ENCODE data around the gene NEK6. TPM values are rescaled to one million over a fixed set of nuclear protein-coding genes. Genes with fewer than 3 reads are reported as not detected.

The NEK6 gene
- total RNA-seq, 1 donor from 2014 or later, result 8.7 TPM

GRCh38 chr9:124296796-124297550 is 39.2 kb downstream of the NEK6 start:
- DNase-seq, result no peak
- peaks cover 78% of the 10 kb centered on the region for H3K4me1 ChIP-seq
- H3K36me3 ChIP-seq, result no peaks in the 10 kb centered on the region
- H3K27ac ChIP-seq (replicated peaks), result peak overlapping the region; percentile 90
- H3K27me3 ChIP-seq (ENCODE audit: low read depth), result no peaks in the 10 kb centered on the region
- no peak for TF ChIP-seq CTCF (IDR thresholded peaks at IDR 0.05; ENCODE audit: borderline replicate concordance)
- no peaks in the 10 kb centered on the region for H3K9me3 ChIP-seq (replicated peaks)
- peak overlapping the region; percentile 24 for H3K4me3 ChIP-seq
- intact Hi-C loops (cut with micrococcal nuclease), result no loop called here

GRCh38 chr9:124297551-124297901 is 39.8 kb downstream of the NEK6 start:
- Histone ChIP-seq H3K27ac (replicated peaks) (peak overlapping the region; percentile 90), H3K4me1 (peaks cover 73% of the 10 kb centered on the region)

GRCh38 chr9:124297915-124298645 is 40.3 kb downstream of the NEK6 start:
- Histone ChIP-seq H3K27me3 (ENCODE audit: low read depth) (no peaks in the 10 kb centered on the region), H3K36me3 (no peaks in the 10 kb centered on the region), H3K9me3 (replicated peaks) (no peaks in the 10 kb centered on the region), H3K4me1 (peaks cover 67% of the 10 kb centered on the region), H3K4me3 (peak overlapping the region; percentile 24), H3K27ac (replicated peaks) (peak overlapping the region; percentile 90)
- DNase-seq, result no peak
- TF ChIP-seq CTCF (IDR thresholded peaks at IDR 0.05; ENCODE audit: borderline replicate concordance), result no peak
- intact Hi-C loops (cut with micrococcal nuclease), result no loop called here

More at GRCh38 chr9:124297551-124297901, 39.8 kb downstream of the NEK6 start:
- H3K36me3 ChIP-seq, result no peaks in the 10 kb centered on the region
- no peak for TF ChIP-seq CTCF (IDR thresholded peaks at IDR 0.05; ENCODE audit: borderline replicate concordance)
- no peaks in the 10 kb centered on the region for H3K9me3 ChIP-seq (replicated peaks)
- no peaks in the 10 kb centered on the region for H3K27me3 ChIP-seq (ENCODE audit: low read depth)
- intact Hi-C loops (cut with micrococcal nuclease), result no loop called here
- H3K4me3 ChIP-seq, result peak overlapping the region; percentile 24
- DNase-seq, result peak; percentile 88

GRCh38 chr9:124298646-124299235 is 41.0 kb downstream of the NEK6 start:
- peaks cover 61% of the 10 kb centered on the region for H3K4me1 ChIP-seq
- H3K4me3 ChIP-seq, result no peak overlapping the region
- H3K36me3 ChIP-seq, result no peaks in the 10 kb centered on the region
- no peak for TF ChIP-seq CTCF (IDR thresholded peaks at IDR 0.05; ENCODE audit: borderline replicate concordance)
- no peaks in the 10 kb centered on the region for H3K9me3 ChIP-seq (replicated peaks)
- no peaks in the 10 kb centered on the region for H3K27me3 ChIP-seq (ENCODE audit: low read depth)
- peak overlapping the region; percentile 90 for H3K27ac ChIP-seq (replicated peaks)
- DNase-seq, result no peak
- intact Hi-C loops (cut with micrococcal nuclease), result no loop called here

GRCh38 chr9:124299515-124300090 is 41.9 kb downstream of the NEK6 start:
- Histone ChIP-seq H3K4me1 (peaks cover 56% of the 10 kb centered on the region), H3K27me3 (ENCODE audit: low read depth) (no peaks in the 10 kb centered on the region), H3K27ac (replicated peaks) (no peak overlapping the region), H3K4me3 (no peak overlapping the region), H3K36me3 (no peaks in the 10 kb centered on the region), H3K9me3 (replicated peaks) (no peaks in the 10 kb centered on the region)
- intact Hi-C loops (cut with micrococcal nuclease), result no loop called here
- DNase-seq, result no peak
- no peak for TF ChIP-seq CTCF (IDR thresholded peaks at IDR 0.05; ENCODE audit: borderline replicate concordance)
